Measurements from ENCODE around the gene KCND2. TPM values are rescaled to one million over a fixed set of nuclear protein-coding genes. Genes with fewer than 3 reads are reported as not detected.

KCND2 gene
- total RNA-seq, 1 experiment from 2014 or later = 0.72 TPM

- no peak for DNase-seq
- ChIA-PET CTCF (no interaction called here), POLR2A (ENCODE audit: unreplicated experiment) (no interaction called here)
- Histone ChIP-seq H3K4me2 (no peak overlapping the region), H3K79me2 (ENCODE audit: low read depth) (no peaks in the 10 kb centered on the region), H3F3A (ENCODE audit: insufficient read depth, low read depth) (no peaks in the 10 kb centered on the region), H3K9me2 (ENCODE audit: insufficient read depth) (no peaks in the 10 kb centered on the region; the same call in 1 of the 2 replicates), H3K27me3 (ENCODE audit: insufficient read depth, low read depth) (no peaks in the 10 kb centered on the region), H3K36me3 (ENCODE audit: low read depth) (no peaks in the 10 kb centered on the region), H3K27ac (no peak overlapping the region), H3K4me1 (replicated peaks; ENCODE audit: insufficient read depth) (no peaks in the 10 kb centered on the region), H4K20me1 (ENCODE audit: insufficient read depth) (no peaks in the 10 kb centered on the region), H3K4me3 (no peak overlapping the region), H3K9me3 (ENCODE audit: insufficient read depth, low read depth) (no peaks in the 10 kb centered on the region), H2AFZ (no peak overlapping the region)
- TF ChIP-seq CTCF (conservative IDR thresholded peaks at IDR 0.05) = no peak
- intact Hi-C loops (cut with micrococcal nuclease; ENCODE audit: unreplicated experiment) = no loop called here
- BruUV-seq (replicated peaks) = no TSS peak
Measured at GRCh38 chr7:120442838-120443237, 169.9 kb downstream of the KCND2 start.

GRCh38 chr7:120444650-120445049, 171.7 kb downstream of the KCND2 start:
- H3F3A ChIP-seq (ENCODE audit: insufficient read depth, low read depth) = no peaks in the 10 kb centered on the region
- H4K20me1 ChIP-seq (ENCODE audit: insufficient read depth) = no peaks in the 10 kb centered on the region
- DNase-seq = no peak
- no peak overlapping the region for H2AFZ ChIP-seq
- H3K4me1 ChIP-seq (replicated peaks; ENCODE audit: insufficient read depth) = no peaks in the 10 kb centered on the region
- CTCF ChIA-PET = no interaction called here
- no peaks in the 10 kb centered on the region for H3K36me3 ChIP-seq (ENCODE audit: low read depth)
- no peak overlapping the region for H3K4me3 ChIP-seq
- no peak overlapping the region for H3K4me2 ChIP-seq
- no TSS peak for BruUV-seq (replicated peaks)
- TF ChIP-seq CTCF (conservative IDR thresholded peaks at IDR 0.05) (no peak), EZH2 (IDR thresholded peaks at IDR 0.05; ENCODE audit: low read depth) (no peak)
- no peaks in the 10 kb centered on the region; the same call in 1 of the 2 replicates for H3K9me2 ChIP-seq (ENCODE audit: insufficient read depth)
- no peak overlapping the region for H3K27ac ChIP-seq
- no peaks in the 10 kb centered on the region for H3K27me3 ChIP-seq (ENCODE audit: insufficient read depth, low read depth)
- POLR2A ChIA-PET (ENCODE audit: unreplicated experiment) = no interaction called here
- H3K79me2 ChIP-seq (ENCODE audit: low read depth) = no peaks in the 10 kb centered on the region
- intact Hi-C loops (cut with micrococcal nuclease; ENCODE audit: unreplicated experiment) = no loop called here
- H3K9me3 ChIP-seq (ENCODE audit: insufficient read depth, low read depth) = no peaks in the 10 kb centered on the region

GRCh38 chr7:120445276-120445675, 172.3 kb downstream of the KCND2 start:
- no peak for DNase-seq
- Histone ChIP-seq H3K4me1 (replicated peaks; ENCODE audit: insufficient read depth) (no peaks in the 10 kb centered on the region), H3K9me2 (ENCODE audit: insufficient read depth) (no peaks in the 10 kb centered on the region; the same call in 1 of the 2 replicates), H3K79me2 (ENCODE audit: low read depth) (no peaks in the 10 kb centered on the region), H3K27me3 (ENCODE audit: insufficient read depth, low read depth) (no peaks in the 10 kb centered on the region), H3K27ac (no peak overlapping the region), H3K9me3 (ENCODE audit: insufficient read depth, low read depth) (no peaks in the 10 kb centered on the region), H2AFZ (no peak overlapping the region), H4K20me1 (ENCODE audit: insufficient read depth) (no peaks in the 10 kb centered on the region), H3F3A (ENCODE audit: insufficient read depth, low read depth) (no peaks in the 10 kb centered on the region), H3K4me2 (no peak overlapping the region), H3K4me3 (no peak overlapping the region), H3K36me3 (ENCODE audit: low read depth) (no peaks in the 10 kb centered on the region)
- ChIA-PET CTCF (no interaction called here), POLR2A (ENCODE audit: unreplicated experiment) (no interaction called here)
- no peak for TF ChIP-seq CTCF (conservative IDR thresholded peaks at IDR 0.05)
- no peak for TF ChIP-seq EZH2 (IDR thresholded peaks at IDR 0.05; ENCODE audit: low read depth)
- intact Hi-C loops (cut with micrococcal nuclease; ENCODE audit: unreplicated experiment) = no loop called here
- BruUV-seq (replicated peaks) = no TSS peak
